Choroid plexus epithelial cell (primary cell): ENCODE results near the gene SLX4IP.

Experiments
- DNase-seq: peaks from one replicate; pipeline ENCODE4 v3.0.0-alpha.2; 2010; ENCODE audit warnings: low read depth
- H3K4me3 ChIP-seq: 2 replicates; pipeline ENCODE4 v1.5.1; 2011; ENCODE audit warnings: low read depth, mild to moderate bottlenecking, control low read depth, low read length, moderate library complexity
- TF ChIP-seq, protein P1 (sequence below): conservative IDR thresholded peaks from 2 replicates; pipeline ENCODE4 v1.5.1; 2011; ENCODE audit warnings: low read depth, mild to moderate bottlenecking, control low read depth, inconsistent platforms, low read length, moderate library complexity

SLX4IP gene

DNA sequence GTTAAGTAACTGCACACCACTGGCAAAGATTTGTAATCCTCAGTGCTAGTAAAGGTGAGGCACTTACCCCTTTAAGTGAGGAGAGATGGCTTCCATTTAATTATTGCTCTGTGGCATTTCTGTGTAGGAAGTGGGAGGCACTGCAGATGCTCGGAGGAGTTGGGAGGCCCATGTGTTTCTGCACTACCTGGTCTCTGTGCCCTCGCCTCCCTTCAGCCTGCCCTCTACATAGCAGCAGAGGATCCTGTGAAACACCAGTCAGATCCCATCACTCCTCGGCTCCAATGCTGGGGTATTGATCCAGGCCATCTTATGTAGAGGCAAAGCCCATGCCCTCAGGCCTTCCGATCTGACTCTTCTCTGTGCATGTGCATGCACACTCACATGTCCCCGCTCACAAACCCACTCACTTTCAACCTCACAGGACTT is 67.0 kb downstream of the SLX4IP start:
- no peak overlapping the region for H3K4me3 ChIP-seq
- no peak for DNase-seq
- TF ChIP-seq, protein P1, sequence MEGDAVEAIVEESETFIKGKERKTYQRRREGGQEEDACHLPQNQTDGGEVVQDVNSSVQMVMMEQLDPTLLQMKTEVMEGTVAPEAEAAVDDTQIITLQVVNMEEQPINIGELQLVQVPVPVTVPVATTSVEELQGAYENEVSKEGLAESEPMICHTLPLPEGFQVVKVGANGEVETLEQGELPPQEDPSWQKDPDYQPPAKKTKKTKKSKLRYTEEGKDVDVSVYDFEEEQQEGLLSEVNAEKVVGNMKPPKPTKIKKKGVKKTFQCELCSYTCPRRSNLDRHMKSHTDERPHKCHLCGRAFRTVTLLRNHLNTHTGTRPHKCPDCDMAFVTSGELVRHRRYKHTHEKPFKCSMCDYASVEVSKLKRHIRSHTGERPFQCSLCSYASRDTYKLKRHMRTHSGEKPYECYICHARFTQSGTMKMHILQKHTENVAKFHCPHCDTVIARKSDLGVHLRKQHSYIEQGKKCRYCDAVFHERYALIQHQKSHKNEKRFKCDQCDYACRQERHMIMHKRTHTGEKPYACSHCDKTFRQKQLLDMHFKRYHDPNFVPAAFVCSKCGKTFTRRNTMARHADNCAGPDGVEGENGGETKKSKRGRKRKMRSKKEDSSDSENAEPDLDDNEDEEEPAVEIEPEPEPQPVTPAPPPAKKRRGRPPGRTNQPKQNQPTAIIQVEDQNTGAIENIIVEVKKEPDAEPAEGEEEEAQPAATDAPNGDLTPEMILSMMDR: no peak

GRCh38 chr20:10504608-10504993 is 69.5 kb downstream of the SLX4IP start:
- DNase-seq: no peak
- H3K4me3 ChIP-seq: no peak overlapping the region
- TF ChIP-seq, protein P1: no peak

GRCh38 chr20:10504994-10505730 is 70.1 kb downstream of the SLX4IP start:
- TF ChIP-seq, protein P1: no peak
- peak; percentile 65 for DNase-seq
- H3K4me3 ChIP-seq: no peak overlapping the region

GRCh38 chr20:10505827-10506226 is 70.7 kb downstream of the SLX4IP start:
- H3K4me3 ChIP-seq: no peak overlapping the region
- TF ChIP-seq, protein P1: no peak
- peak; percentile 49 for DNase-seq

GRCh38 chr20:10507052-10507451 is 71.9 kb downstream of the SLX4IP start:
- TF ChIP-seq, protein P1: no peak
- DNase-seq: no peak
- no peak overlapping the region for H3K4me3 ChIP-seq

- DNase-seq: peak; percentile 16
Measured at GRCh38 chr20:10508060-10508459, 73.0 kb downstream of the SLX4IP start.

More at GRCh38 chr20:10508060-10508459, 73.0 kb downstream of the SLX4IP start:
- TF ChIP-seq, protein P1: no peak
- H3K4me3 ChIP-seq: no peak overlapping the region
